ENCODE data around the gene SEMA3E.

SEMA3E gene

GRCh38 chr7:83472376-83472775, 176.6 kb downstream of the SEMA3E start:
- no peak for DNase-seq (ENCODE audit: low spot score)
- TF ChIP-seq CTCF (IDR thresholded peaks at IDR 0.05; ENCODE audit: extremely low read depth, missing control alignments) = no peak

GRCh38 chr7:83469491-83469890, 179.4 kb downstream of the SEMA3E start:
- no peak for DNase-seq (ENCODE audit: low spot score)
- no peak for TF ChIP-seq CTCF (IDR thresholded peaks at IDR 0.05; ENCODE audit: extremely low read depth, missing control alignments)

- DNase-seq (ENCODE audit: low spot score) = no peak
- TF ChIP-seq CTCF (IDR thresholded peaks at IDR 0.05; ENCODE audit: extremely low read depth, missing control alignments) = no peak
Measured at GRCh38 chr7:83469076-83469475, 179.9 kb downstream of the SEMA3E start.

GRCh38 chr7:83468251-83468739, 180.6 kb downstream of the SEMA3E start:
- peak; percentile 13 for DNase-seq (ENCODE audit: low spot score)
- no peak for TF ChIP-seq CTCF (IDR thresholded peaks at IDR 0.05; ENCODE audit: extremely low read depth, missing control alignments)

- TF ChIP-seq CTCF (IDR thresholded peaks at IDR 0.05; ENCODE audit: extremely low read depth, missing control alignments) = no peak
Measured at GRCh38 chr7:83467493-83467892, 181.4 kb downstream of the SEMA3E start.

GRCh38 chr7:83466956-83467355, 182.0 kb downstream of the SEMA3E start:
- no peak for DNase-seq (ENCODE audit: low spot score)
- TF ChIP-seq CTCF (IDR thresholded peaks at IDR 0.05; ENCODE audit: extremely low read depth, missing control alignments) = no peak

More at GRCh38 chr7:83467493-83467892, 181.4 kb downstream of the SEMA3E start:
- no peak for DNase-seq (ENCODE audit: low spot score)

- TF ChIP-seq CTCF (IDR thresholded peaks at IDR 0.05; ENCODE audit: extremely low read depth, missing control alignments) = no peak
- DNase-seq (ENCODE audit: low spot score) = no peak
Measured at GRCh38 chr7:83466187-83466923, 182.6 kb downstream of the SEMA3E start.

Measured in GM20000 (cell line).